Measurements from ENCODE around the gene NBPF12. TPM values are rescaled to one million over a fixed set of nuclear protein-coding genes. Genes with fewer than 3 reads are reported as not detected.
"Not testable (repeated sequence)": the region's sequence is repeated elsewhere in the genome, so short reads cannot be mapped to it uniquely, and the experiment has no call there.

Gene NBPF12
- 5.1 TPM for total RNA-seq

- DNase-seq (ENCODE audit: low read depth in 2 of 3, low spot score in 2 of 3), result peak; percentile 40 to 86 (median 78)
Measured at GRCh38 chr1:146938242-146938902, at the start of gene NBPF12. NBPF12 (plus strand) TSS chr1:146938324; CDS start chr1:146960144, 21,820 bp downstream.

- not testable (repeated sequence) for DNase-seq (ENCODE audit: low read depth in 2 of 3, low spot score in 2 of 3)
Measured at GRCh38 chr1:146891355-146891754, 46.8 kb upstream of the NBPF12 start.

- not testable (repeated sequence) for DNase-seq (ENCODE audit: low read depth in 2 of 3, low spot score in 2 of 3)
Measured at GRCh38 chr1:146892331-146892730, 45.8 kb upstream of the NBPF12 start.

- DNase-seq (ENCODE audit: low read depth in 2 of 3, low spot score in 2 of 3), result not testable (repeated sequence)
Measured at GRCh38 chr1:146907565-146908261, 30.4 kb upstream of the NBPF12 start.

GRCh38 chr1:146912975-146913374 is 25.1 kb upstream of the NBPF12 start:
- DNase-seq (ENCODE audit: low read depth in 2 of 3, low spot score in 2 of 3), result peak in 1 of 3 donors; percentile 21

- not testable (repeated sequence) for DNase-seq (ENCODE audit: low read depth in 2 of 3, low spot score in 2 of 3)
Measured at GRCh38 chr1:146920811-146921210, 17.3 kb upstream of the NBPF12 start.

GRCh38 chr1:146922614-146923013 is 15.5 kb upstream of the NBPF12 start:
- not testable (repeated sequence) for DNase-seq (ENCODE audit: low read depth in 2 of 3, low spot score in 2 of 3)

GRCh38 chr1:146924106-146924505 is 14.0 kb upstream of the NBPF12 start:
- DNase-seq (ENCODE audit: low read depth in 2 of 3, low spot score in 2 of 3), result not testable (repeated sequence)

- DNase-seq (ENCODE audit: low read depth in 2 of 3, low spot score in 2 of 3), result not testable (repeated sequence)
Measured at GRCh38 chr1:146926413-146926812, 11.7 kb upstream of the NBPF12 start.

- not testable (repeated sequence) for DNase-seq (ENCODE audit: low read depth in 2 of 3, low spot score in 2 of 3)
Measured at GRCh38 chr1:146930225-146930624, 7.9 kb upstream of the NBPF12 start.

- DNase-seq (ENCODE audit: low read depth in 2 of 3, low spot score in 2 of 3), result peak in 2 of 3 donors; percentile 14 to 56
Measured at GRCh38 chr1:146934390-146935223, 3.5 kb upstream of the NBPF12 start.

GRCh38 chr1:146937462-146937861 is 662 bp upstream of the NBPF12 start:
- not testable (repeated sequence) for DNase-seq (ENCODE audit: low read depth in 2 of 3, low spot score in 2 of 3)

GRCh38 chr1:146938927-146939786 is 1.0 kb downstream of the NBPF12 start:
- DNase-seq (ENCODE audit: low read depth in 2 of 3, low spot score in 2 of 3), result peak in 2 of 3 donors; percentile 18 to 22

GRCh38 chr1:146940293-146940692 is 2.2 kb downstream of the NBPF12 start:
- not testable (repeated sequence) for DNase-seq (ENCODE audit: low read depth in 2 of 3, low spot score in 2 of 3)

GRCh38 chr1:146943342-146943886 is 5.3 kb downstream of the NBPF12 start:
- DNase-seq (ENCODE audit: low read depth in 2 of 3, low spot score in 2 of 3), result not testable (repeated sequence)

GRCh38 chr1:146948127-146948526 is 10.0 kb downstream of the NBPF12 start:
- DNase-seq (ENCODE audit: low read depth in 2 of 3, low spot score in 2 of 3), result not testable (repeated sequence)

- not testable (repeated sequence) for DNase-seq (ENCODE audit: low read depth in 2 of 3, low spot score in 2 of 3)
Measured at GRCh38 chr1:146964340-146964739, 26.2 kb downstream of the NBPF12 start.

- not testable (repeated sequence) for DNase-seq (ENCODE audit: low read depth in 2 of 3, low spot score in 2 of 3)
Measured at GRCh38 chr1:146966351-146966750, 28.2 kb downstream of the NBPF12 start.

GRCh38 chr1:146970656-146971055 is 32.5 kb downstream of the NBPF12 start:
- DNase-seq (ENCODE audit: low read depth in 2 of 3, low spot score in 2 of 3), result not testable (repeated sequence)

- not testable (repeated sequence) for DNase-seq (ENCODE audit: low read depth in 2 of 3, low spot score in 2 of 3)
Measured at GRCh38 chr1:146972681-146973080, 34.6 kb downstream of the NBPF12 start.
